B cell (primary cell): Measurements from ENCODE around the gene SDSL. TPM values are rescaled to one million over a fixed set of nuclear protein-coding genes. Genes with fewer than 3 reads are reported as not detected.

ENCODE experiments used
- ATAC-seq: fragments of 200-7000 bp; cut with Tn5 transposase; one replicate; pipeline ENCODE4 v1.10.0; 2021; ENCODE audit warnings: low read depth, mild to moderate bottlenecking, moderate number of reproducible peaks, moderate library complexity
- CTCF ChIA-PET: fragments of 350-600 bp; sonication (Branson Sonifier 250); formaldehyde crosslinking; loops from one replicate; lab custom pipeline; 2021; ENCODE audit warnings: antibody characterized with exemption, inconsistent platforms; lab: Charles Lee
- POLR2A ChIA-PET: fragments of 350-600 bp; sonication (Branson Sonifier 250); formaldehyde crosslinking; loops from one replicate; lab custom pipeline; 2021; ENCODE audit warnings: antibody characterized with exemption; lab: Charles Lee
- DNase-seq: peaks from one replicate; pipeline ENCODE4 v3.0.0; 2013
- H2AFZ ChIP-seq: 2 replicates; pipeline ENCODE4 v1.6.1; 2012; ENCODE audit warnings: mild to moderate bottlenecking, low read depth, low read length; ENCODE audit not compliant: insufficient read depth, poor library complexity, severe bottlenecking
- H3K27ac ChIP-seq, 2 donors: 1 replicate in 1 of 2; 2 replicates in 1 of 2; pipeline ENCODE4 v1.5.1; 2012 to 2013; ENCODE audit warnings: low read length in 2 of 2, mild to moderate bottlenecking in 2 of 2, moderate library complexity in 1 of 2
- H3K27me3 ChIP-seq, 4 experiments: fragments of 200-600 bp in 1 of 4; sonication (generic) in 1 of 4; replicated peaks in 1 of 4; 1 replicate in 2 of 4; 2 replicates in 2 of 4; pipeline versions ENCODE4 v1.6.1 to v1.7.0; 2013 to 2016; ENCODE audit warnings: low read length in 3 of 4, mild to moderate bottlenecking in 2 of 4, mixed read lengths in 1 of 4, moderate library complexity in 1 of 4; ENCODE audit not compliant: insufficient read depth in 4 of 4, control insufficient read depth in 3 of 4; ENCODE audit errors: control extremely low read depth in 1 of 4
- H3K36me3 ChIP-seq, 2 experiments: replicated peaks in 1 of 2; 1 replicate in 1 of 2; 2 replicates in 1 of 2; pipeline versions ENCODE4 v1.6.1 to v1.7.1; 2013; ENCODE audit warnings: low read length in 1 of 2; ENCODE audit not compliant: insufficient read depth in 2 of 2, control insufficient read depth in 1 of 2; ENCODE audit errors: control extremely low read depth in 1 of 2, extremely low read depth in 1 of 2
- H3K4me1 ChIP-seq, 2 donors: fragments of 200-600 bp in 1 of 2; sonication (generic) in 1 of 2; 1 replicate in 1 of 2; 2 replicates in 1 of 2; pipeline versions ENCODE4 v1.5.1 to v1.6.1; 2013 to 2017; ENCODE audit warnings: low read length in 2 of 2; ENCODE audit not compliant: control insufficient read depth in 2 of 2, insufficient read depth in 2 of 2
- H3K4me2 ChIP-seq: replicated peaks from 2 replicates; pipeline ENCODE3; 2012; ENCODE audit warnings: mild to moderate bottlenecking, low read depth, low read length; ENCODE audit not compliant: poor library complexity, severe bottlenecking
- H3K4me3 ChIP-seq, 5 experiments: fragments of 200-600 bp in 1 of 5; sonication (generic) in 1 of 5; 1 replicate in 3 of 5; 2 replicates in 2 of 5; pipeline versions ENCODE4 v1.5.1 to v1.7.0; 2011 to 2016; ENCODE audit warnings: low read length in 4 of 5, mild to moderate bottlenecking in 4 of 5, low read depth in 2 of 5, control low read depth in 1 of 5, moderate library complexity in 1 of 5; ENCODE audit not compliant: insufficient read depth in 1 of 5; ENCODE audit errors: control extremely low read depth in 1 of 5, extremely low read depth in 1 of 5
- H3K79me2 ChIP-seq: fragments of 200-600 bp; sonication (generic); one replicate; pipeline ENCODE4 v1.6.0; 2016; ENCODE audit warnings: low read length; ENCODE audit not compliant: control insufficient read depth, insufficient read depth
- H3K9ac ChIP-seq: fragments of 200-600 bp; sonication (generic); 2 replicates; pipeline ENCODE4 v1.6.1; 2017; ENCODE audit warnings: mild to moderate bottlenecking, low read length, moderate library complexity
- H3K9me3 ChIP-seq, 3 donors: one replicate each; pipeline versions ENCODE4 v1.6.1 to v1.7.1; 2013; ENCODE audit warnings: low read length in 2 of 3; ENCODE audit not compliant: control insufficient read depth in 2 of 3, insufficient read depth in 1 of 3; ENCODE audit errors: control extremely low read depth in 1 of 3
- H4K20me1 ChIP-seq: 2 replicates; pipeline ENCODE4 v1.6.0; 2012; ENCODE audit warnings: mild to moderate bottlenecking, low read length; ENCODE audit not compliant: insufficient read depth, control insufficient read depth, poor library complexity, severe bottlenecking
- H3K27ac Mint-ChIP-seq: one replicate; pipeline ENCODE4 v1.8.0; 2021; ENCODE audit warnings: mixed read lengths
- H3K27me3 Mint-ChIP-seq: one replicate; pipeline ENCODE4 v1.8.0; 2021; ENCODE audit warnings: mixed read lengths
- H3K4me1 Mint-ChIP-seq: one replicate; pipeline ENCODE4 v1.8.0; 2021; ENCODE audit warnings: mixed read lengths
- H3K4me3 Mint-ChIP-seq: one replicate; pipeline ENCODE4 v1.8.0; 2021; ENCODE audit warnings: mixed read lengths
- H3K9me3 Mint-ChIP-seq: one replicate; pipeline ENCODE4 v1.8.0; 2022; ENCODE audit warnings: mixed read lengths; ENCODE audit not compliant: insufficient read depth
- EZH2 ChIP-seq: IDR thresholded peaks from 2 replicates; pipeline ENCODE4 v1.6.1; 2012; ENCODE audit warnings: borderline replicate concordance, low read depth, mild to moderate bottlenecking, moderate library complexity, low read length; ENCODE audit not compliant: insufficient read depth, poor library complexity, severe bottlenecking
- WGBS: methylation state at CpG from one replicate; pipeline ENCODE4 v1.1.5; 2013; ENCODE audit warnings: missing lambda C conversion rate; ENCODE audit not compliant: insufficient coverage; 5-methylcytosine and 5-hydroxymethylcytosine counted together
- intact Hi-C: fragments of 100-400 bp; cut with micrococcal nuclease; formaldehyde crosslinking; loops from one replicate; pipeline ENCODE4 v1.10.0; 2022
- polyA plus RNA-seq: library from polyadenylated mRNA; depleted of rRNA; stranded (reverse); fragments of >200 nt; gene quantifications from 2 replicates; pipeline ENCODE4 v1.2.3, GENCODE V29; 2012
- total RNA-seq, 2 donors: library from RNA; stranded (reverse); fragments of 120-200 nt in 1 of 2; gene quantifications; 1 replicate in 1 of 2; 2 replicates in 1 of 2; pipeline versions ENCODE4 v1.2.3 to v1.2.4, GENCODE V29; 2013 to 2022
- TF ChIP-seq, protein P1 (sequence below): fragments of 200-600 bp; IDR thresholded peaks from one replicate; pipeline ENCODE4 v1.8.0; 2022; ENCODE audit warnings: antibody characterized with exemption, mild to moderate bottlenecking

SDSL gene
- total and polyA plus RNA-seq, 2 donors (not counting 1 experiment from before 2014, with no cell fraction given) = 0.15 to 0.64 TPM

DNA sequence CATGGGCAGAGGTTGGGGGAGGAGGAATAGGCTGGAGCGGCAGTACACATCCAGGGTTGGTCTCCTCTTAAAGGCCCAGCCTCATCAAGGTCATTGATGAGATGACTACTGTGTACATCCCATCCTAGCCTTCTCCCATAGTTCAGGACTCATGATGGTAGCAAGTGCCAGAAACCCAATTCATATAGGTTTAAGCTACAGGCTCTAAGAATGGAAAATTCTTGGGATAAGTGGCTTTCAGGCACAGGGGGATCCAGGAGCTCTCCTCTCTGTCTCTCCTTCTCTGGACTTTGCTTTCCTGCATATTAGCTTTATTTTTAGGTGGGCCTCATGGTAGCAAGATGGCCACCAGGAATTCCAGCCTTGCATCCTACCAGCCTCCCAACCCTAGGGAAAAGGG, 6.3 kb downstream of the SDSL start:
- Histone ChIP-seq H3K36me3 (no peaks in the 10 kb centered on the region), H3K9ac (no peak overlapping the region), H3K27me3 (peaks cover 0 to 32% (median 18%) of the 10 kb centered on the region in 4 experiments), H3K4me2 (no peak overlapping the region), H3K4me3 (no peak overlapping the region), H3K79me2 (no peaks in the 10 kb centered on the region), H2AFZ (no peak overlapping the region), H4K20me1 (no peaks in the 10 kb centered on the region), H3K27ac (no peak overlapping the region), H3K4me1 (peaks cover 0 to 6% of the 10 kb centered on the region in 2 donors), H3K9me3 (peaks cover 0 to 15% (median 0%) of the 10 kb centered on the region in 3 donors)
- H3K4me3 Mint-ChIP-seq = no peak overlapping the region
- ATAC-seq = no peak
- peaks cover 7% of the 10 kb centered on the region for H3K9me3 Mint-ChIP-seq
- WGBS = no CpG with 5 or more reads among the region's 1 CpG
- no peak for DNase-seq
- peaks cover 8% of the 10 kb centered on the region for H3K4me1 Mint-ChIP-seq
- TF ChIP-seq, protein P1, sequence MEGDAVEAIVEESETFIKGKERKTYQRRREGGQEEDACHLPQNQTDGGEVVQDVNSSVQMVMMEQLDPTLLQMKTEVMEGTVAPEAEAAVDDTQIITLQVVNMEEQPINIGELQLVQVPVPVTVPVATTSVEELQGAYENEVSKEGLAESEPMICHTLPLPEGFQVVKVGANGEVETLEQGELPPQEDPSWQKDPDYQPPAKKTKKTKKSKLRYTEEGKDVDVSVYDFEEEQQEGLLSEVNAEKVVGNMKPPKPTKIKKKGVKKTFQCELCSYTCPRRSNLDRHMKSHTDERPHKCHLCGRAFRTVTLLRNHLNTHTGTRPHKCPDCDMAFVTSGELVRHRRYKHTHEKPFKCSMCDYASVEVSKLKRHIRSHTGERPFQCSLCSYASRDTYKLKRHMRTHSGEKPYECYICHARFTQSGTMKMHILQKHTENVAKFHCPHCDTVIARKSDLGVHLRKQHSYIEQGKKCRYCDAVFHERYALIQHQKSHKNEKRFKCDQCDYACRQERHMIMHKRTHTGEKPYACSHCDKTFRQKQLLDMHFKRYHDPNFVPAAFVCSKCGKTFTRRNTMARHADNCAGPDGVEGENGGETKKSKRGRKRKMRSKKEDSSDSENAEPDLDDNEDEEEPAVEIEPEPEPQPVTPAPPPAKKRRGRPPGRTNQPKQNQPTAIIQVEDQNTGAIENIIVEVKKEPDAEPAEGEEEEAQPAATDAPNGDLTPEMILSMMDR = no peak
- no peak for TF ChIP-seq EZH2
- peaks cover 47% of the 10 kb centered on the region for H3K27me3 Mint-ChIP-seq
- intact Hi-C loops = loop anchor here (5.0 kb wide), 1 partner anchor 231 kb away; no protein-coding TSS in a partner anchor
- ChIA-PET CTCF (no interaction called here), POLR2A (no interaction called here)
- H3K27ac Mint-ChIP-seq = no peak overlapping the region

DNA sequence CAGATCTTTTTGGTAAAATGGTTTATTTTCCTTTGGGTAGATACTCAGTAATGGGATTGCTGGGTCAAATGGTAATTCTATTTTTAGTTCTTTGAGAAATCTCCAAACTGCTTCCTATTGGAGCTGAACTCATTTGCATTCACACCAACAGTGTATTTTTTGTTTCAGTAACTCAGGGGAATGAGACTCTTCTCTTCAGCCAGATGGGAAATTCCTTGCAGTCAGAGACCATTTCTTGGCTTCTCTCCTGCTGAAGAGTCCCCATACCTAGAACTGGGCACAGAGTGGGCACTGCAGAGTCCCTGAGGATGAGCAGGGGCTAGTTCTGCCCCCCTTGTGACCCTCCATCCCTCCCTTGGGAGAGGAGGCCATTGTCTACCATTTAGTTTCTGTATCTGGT, 10.8 kb downstream of the SDSL start:
- Mint-ChIP-seq H3K27me3 (peaks cover 30% of the 10 kb centered on the region), H3K4me3 (no peak overlapping the region), H3K27ac (no peak overlapping the region), H3K4me1 (no peaks in the 10 kb centered on the region), H3K9me3 (peaks cover 7% of the 10 kb centered on the region)
- no peak overlapping the region for H3K4me2 ChIP-seq
- TF ChIP-seq EZH2 = no peak
- TF ChIP-seq, protein P1 = no peak
- H3K4me3 ChIP-seq = no peak overlapping the region
- no peak overlapping the region for H3K9ac ChIP-seq
- ATAC-seq (no peak), DNase-seq (no peak)
- H3K4me1 ChIP-seq = no peaks in the 10 kb centered on the region
- no peaks in the 10 kb centered on the region for H4K20me1 ChIP-seq
- POLR2A ChIA-PET = no interaction called here
- peaks cover 0 to 26% (median 15%) of the 10 kb centered on the region in 4 experiments for H3K27me3 ChIP-seq
- H3K36me3 ChIP-seq = no peaks in the 10 kb centered on the region
- H3K27ac ChIP-seq = no peak overlapping the region
- H3K79me2 ChIP-seq = no peaks in the 10 kb centered on the region
- H3K9me3 ChIP-seq = peaks cover 0 to 12% (median 0%) of the 10 kb centered on the region in 3 donors
- no peak overlapping the region for H2AFZ ChIP-seq
- CTCF ChIA-PET = no interaction called here
- intact Hi-C loops = no loop called here
